ENCODE data around the gene PRIM2.
"Not testable (repeated sequence)": the region's sequence is repeated elsewhere in the genome, so short reads cannot be mapped to it uniquely, and the experiment has no call there.

DNA sequence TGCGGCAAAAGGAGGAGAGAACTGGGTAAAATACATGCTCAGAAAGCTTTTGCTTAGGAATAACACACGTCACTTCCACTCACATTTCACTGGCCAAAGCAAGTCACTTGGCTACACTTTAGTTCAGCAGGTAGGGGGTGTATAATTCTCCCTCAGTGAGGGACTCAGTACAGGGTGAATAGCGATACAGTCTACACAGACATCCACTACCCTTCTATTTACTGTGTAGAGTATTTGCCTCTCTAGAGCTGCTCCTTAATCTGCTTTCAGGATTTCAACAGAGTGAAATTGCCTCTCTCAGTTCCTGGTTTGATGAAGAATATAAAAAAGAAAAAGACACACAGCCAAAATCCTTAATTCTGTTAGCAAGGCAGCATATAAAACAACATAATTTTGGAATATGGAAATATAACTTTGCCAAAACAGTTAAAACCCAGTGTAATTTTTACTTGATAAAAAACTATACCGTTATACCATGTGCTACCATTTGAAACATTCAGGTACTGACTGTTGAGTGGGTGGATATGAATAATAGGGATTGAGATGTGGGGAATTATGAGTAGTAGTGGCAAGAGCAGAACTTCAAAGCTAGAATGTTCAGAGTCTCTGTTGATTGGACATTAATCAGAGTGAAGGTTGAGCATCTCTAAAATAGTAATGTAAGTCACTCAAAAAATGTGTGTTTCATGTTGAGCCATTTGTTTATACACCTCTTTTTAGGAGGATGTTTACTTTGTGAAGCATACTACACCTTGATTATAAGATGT, 51.7 kb downstream of the PRIM2 start:
- TF ChIP-seq, protein P1, sequence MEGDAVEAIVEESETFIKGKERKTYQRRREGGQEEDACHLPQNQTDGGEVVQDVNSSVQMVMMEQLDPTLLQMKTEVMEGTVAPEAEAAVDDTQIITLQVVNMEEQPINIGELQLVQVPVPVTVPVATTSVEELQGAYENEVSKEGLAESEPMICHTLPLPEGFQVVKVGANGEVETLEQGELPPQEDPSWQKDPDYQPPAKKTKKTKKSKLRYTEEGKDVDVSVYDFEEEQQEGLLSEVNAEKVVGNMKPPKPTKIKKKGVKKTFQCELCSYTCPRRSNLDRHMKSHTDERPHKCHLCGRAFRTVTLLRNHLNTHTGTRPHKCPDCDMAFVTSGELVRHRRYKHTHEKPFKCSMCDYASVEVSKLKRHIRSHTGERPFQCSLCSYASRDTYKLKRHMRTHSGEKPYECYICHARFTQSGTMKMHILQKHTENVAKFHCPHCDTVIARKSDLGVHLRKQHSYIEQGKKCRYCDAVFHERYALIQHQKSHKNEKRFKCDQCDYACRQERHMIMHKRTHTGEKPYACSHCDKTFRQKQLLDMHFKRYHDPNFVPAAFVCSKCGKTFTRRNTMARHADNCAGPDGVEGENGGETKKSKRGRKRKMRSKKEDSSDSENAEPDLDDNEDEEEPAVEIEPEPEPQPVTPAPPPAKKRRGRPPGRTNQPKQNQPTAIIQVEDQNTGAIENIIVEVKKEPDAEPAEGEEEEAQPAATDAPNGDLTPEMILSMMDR (IDR thresholded peaks at IDR 0.05; ENCODE audit: low read length) = not testable (repeated sequence)
- not testable (repeated sequence) for TF ChIP-seq EZH2 (IDR thresholded peaks at IDR 0.05; ENCODE audit: borderline replicate concordance, low read length)
